Measurements from ENCODE around the gene TMEM37.

The TMEM37 gene

DNA sequence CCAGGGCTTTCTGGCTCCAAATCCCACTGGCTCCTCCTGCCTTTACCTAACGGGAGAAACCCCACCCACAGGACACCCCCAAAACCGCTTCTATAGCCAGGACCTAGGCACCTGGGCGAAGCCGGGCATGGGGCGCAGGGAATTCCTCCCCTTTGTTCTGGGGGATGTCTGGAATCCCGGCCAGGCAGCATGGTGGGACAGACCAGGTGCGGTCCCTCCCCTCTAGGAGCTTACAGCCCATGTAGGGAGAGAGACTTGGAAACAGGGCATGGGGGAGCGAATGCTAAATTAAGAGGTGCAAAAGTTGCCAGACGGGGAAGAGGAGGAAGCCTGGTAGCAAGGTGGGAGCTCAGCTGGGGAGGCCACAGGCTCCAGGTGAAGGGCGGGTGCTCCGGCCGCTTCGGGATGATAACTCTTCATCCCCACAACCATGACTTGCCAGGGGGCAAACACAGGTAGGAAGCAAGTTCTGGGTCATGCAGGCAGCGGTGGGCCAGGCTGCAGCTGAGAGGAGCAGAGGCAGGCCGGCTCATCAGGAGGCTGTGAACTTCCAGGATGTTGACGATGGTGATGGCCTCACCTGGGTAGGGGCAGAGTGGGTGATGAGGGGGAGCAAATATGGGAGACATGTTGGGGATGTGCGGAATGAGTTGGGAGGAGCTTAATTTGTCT is 1.3 kb downstream of the TMEM37 start:
- TF ChIP-seq, protein P1, sequence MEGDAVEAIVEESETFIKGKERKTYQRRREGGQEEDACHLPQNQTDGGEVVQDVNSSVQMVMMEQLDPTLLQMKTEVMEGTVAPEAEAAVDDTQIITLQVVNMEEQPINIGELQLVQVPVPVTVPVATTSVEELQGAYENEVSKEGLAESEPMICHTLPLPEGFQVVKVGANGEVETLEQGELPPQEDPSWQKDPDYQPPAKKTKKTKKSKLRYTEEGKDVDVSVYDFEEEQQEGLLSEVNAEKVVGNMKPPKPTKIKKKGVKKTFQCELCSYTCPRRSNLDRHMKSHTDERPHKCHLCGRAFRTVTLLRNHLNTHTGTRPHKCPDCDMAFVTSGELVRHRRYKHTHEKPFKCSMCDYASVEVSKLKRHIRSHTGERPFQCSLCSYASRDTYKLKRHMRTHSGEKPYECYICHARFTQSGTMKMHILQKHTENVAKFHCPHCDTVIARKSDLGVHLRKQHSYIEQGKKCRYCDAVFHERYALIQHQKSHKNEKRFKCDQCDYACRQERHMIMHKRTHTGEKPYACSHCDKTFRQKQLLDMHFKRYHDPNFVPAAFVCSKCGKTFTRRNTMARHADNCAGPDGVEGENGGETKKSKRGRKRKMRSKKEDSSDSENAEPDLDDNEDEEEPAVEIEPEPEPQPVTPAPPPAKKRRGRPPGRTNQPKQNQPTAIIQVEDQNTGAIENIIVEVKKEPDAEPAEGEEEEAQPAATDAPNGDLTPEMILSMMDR (IDR thresholded peaks at IDR 0.05; ENCODE audit: poor library complexity, severe bottlenecking) = no peak
- H3K36me3 ChIP-seq (ENCODE audit: low read depth) = no peaks in the 10 kb centered on the region

DNA sequence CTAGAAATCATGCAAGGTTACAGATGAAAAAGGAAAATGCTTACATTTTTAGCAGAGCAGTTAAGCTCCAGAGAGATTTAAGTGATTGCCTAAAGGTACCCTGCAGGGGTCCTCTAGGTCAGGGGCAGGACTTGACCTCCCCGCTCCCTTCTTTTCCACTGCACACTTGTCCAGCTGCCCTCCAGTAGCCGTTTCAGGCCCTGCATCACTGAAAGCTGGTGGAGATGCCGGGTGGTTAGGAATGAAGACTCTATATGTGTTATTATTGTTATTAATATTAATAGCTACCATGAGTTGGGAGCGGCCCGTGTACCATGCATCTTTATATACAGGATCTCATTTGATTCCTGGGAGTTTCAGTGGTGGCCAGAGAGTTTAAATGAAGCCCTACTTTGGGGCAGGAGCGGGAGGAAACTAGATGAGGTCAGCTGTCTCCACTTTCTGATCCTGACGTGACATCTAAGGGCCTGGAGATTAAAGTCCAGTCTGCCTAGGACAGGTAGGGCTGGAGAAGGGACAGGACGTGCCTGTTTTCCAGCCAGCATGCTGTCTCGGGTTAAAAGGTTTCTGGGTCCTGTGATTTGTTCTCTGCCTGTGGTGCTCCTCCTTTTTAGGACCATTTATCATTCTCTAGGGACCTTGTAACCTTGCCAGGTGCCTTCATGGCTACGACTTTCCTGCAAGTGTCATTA is 2.1 kb downstream of the TMEM37 start:
- Histone ChIP-seq H3K27me3 (ENCODE audit: insufficient read depth, poor library complexity, severe bottlenecking) (no peaks in the 10 kb centered on the region), H3K9me3 (ENCODE audit: severe bottlenecking) (no peaks in the 10 kb centered on the region), H3K27ac (ENCODE audit: poor library complexity, severe bottlenecking) (no peak overlapping the region), H3K4me3 (ENCODE audit: severe bottlenecking) (no peak overlapping the region), H3K36me3 (ENCODE audit: low read depth) (no peaks in the 10 kb centered on the region), H3K4me1 (ENCODE audit: insufficient read depth, poor library complexity, severe bottlenecking) (peaks cover 3% of the 10 kb centered on the region)
- ATAC-seq (ENCODE audit: low read depth) (no peak), DNase-seq (ENCODE audit: low spot score) (no peak)
- TF ChIP-seq, protein P1 (IDR thresholded peaks at IDR 0.05; ENCODE audit: poor library complexity, severe bottlenecking) = no peak

More for the DNA sequence above, 1.3 kb downstream of the TMEM37 start:
- H3K27ac ChIP-seq (ENCODE audit: poor library complexity, severe bottlenecking) = no peak overlapping the region
- no peaks in the 10 kb centered on the region for H3K27me3 ChIP-seq (ENCODE audit: insufficient read depth, poor library complexity, severe bottlenecking)
- DNase-seq (ENCODE audit: low spot score) (no peak), ATAC-seq (ENCODE audit: low read depth) (no peak)
- H3K9me3 ChIP-seq (ENCODE audit: severe bottlenecking) = no peaks in the 10 kb centered on the region
- H3K4me3 ChIP-seq (ENCODE audit: severe bottlenecking) = no peak overlapping the region
- H3K4me1 ChIP-seq (ENCODE audit: insufficient read depth, poor library complexity, severe bottlenecking) = peaks cover 3% of the 10 kb centered on the region

DNA sequence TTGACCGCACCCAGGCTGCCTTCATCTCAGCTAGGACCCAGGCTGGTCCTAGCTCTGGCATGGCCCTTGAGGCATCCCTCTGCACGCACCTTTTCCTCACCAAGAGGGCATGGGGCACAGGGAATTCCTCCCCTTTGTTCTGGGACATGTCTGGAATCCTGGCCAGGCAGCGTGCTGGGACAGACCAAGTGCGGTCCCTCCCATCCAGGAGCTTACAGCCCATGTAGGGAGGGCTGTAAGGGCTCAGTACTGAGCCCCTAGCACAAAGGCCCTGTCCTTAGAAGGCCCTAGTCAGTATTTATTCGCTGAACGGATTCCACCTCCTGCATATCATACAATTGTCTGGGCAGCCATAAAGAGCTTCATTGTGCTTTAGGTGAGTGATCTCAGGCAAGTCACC is 3.0 kb downstream of the TMEM37 start:
- H3K36me3 ChIP-seq (ENCODE audit: low read depth) = no peaks in the 10 kb centered on the region
- H3K27me3 ChIP-seq (ENCODE audit: insufficient read depth, poor library complexity, severe bottlenecking) = no peaks in the 10 kb centered on the region
- no peak overlapping the region for H3K27ac ChIP-seq (ENCODE audit: poor library complexity, severe bottlenecking)
- H3K4me1 ChIP-seq (ENCODE audit: insufficient read depth, poor library complexity, severe bottlenecking) = peaks cover 3% of the 10 kb centered on the region
- H3K4me3 ChIP-seq (ENCODE audit: severe bottlenecking) = no peak overlapping the region
- TF ChIP-seq, protein P1 (IDR thresholded peaks at IDR 0.05; ENCODE audit: poor library complexity, severe bottlenecking) = no peak
- no peaks in the 10 kb centered on the region for H3K9me3 ChIP-seq (ENCODE audit: severe bottlenecking)
- ATAC-seq (ENCODE audit: low read depth) (no peak), DNase-seq (ENCODE audit: low spot score) (no peak)

DNA sequence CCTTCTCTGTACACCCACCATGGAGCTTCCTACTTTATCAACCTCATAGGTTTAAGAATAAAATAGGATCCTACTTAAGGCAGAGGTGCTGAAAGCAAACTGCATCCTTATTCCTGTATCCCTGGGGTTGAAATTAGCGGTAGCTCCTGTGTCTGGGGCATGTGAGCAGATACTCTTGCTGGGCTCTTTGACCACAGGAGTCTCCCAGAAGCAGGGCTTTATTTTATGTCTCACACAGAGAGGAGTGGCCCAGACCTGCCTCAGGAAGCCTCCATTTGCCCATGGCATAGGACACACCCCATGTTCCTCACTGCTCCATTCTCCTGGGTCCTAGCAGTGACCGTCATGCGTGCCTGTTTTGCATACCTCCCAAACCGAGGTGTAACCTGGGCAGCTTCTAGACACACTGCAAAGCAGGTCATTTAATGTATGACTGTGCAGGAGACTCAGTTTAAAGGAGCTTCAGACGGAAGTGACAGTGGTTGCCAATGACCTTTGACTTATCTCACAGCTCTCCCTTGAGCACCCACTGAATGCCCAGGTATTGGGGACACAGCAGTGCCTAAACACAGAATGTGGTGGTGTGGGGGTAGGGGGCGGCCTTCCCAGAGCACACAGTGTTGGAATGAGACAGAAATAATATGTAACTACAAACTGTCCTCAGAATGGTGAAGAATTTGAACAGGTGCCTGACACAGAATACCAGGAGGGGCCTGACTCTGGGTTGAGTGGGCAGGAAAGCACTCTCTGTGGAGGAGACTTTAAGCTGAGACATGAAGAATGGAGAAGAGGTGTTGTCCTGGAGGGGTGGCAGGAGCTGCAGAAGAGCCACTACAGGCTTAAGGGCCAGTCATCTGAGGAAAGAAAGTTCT is 3.7 kb downstream of the TMEM37 start:
- H3K9me3 ChIP-seq (ENCODE audit: severe bottlenecking) = no peaks in the 10 kb centered on the region
- H3K4me3 ChIP-seq (ENCODE audit: severe bottlenecking) = no peak overlapping the region
- ATAC-seq (ENCODE audit: low read depth) (no peak), DNase-seq (ENCODE audit: low spot score) (no peak)
- TF ChIP-seq, protein P1 (IDR thresholded peaks at IDR 0.05; ENCODE audit: poor library complexity, severe bottlenecking) = no peak
- H3K36me3 ChIP-seq (ENCODE audit: low read depth) = no peaks in the 10 kb centered on the region
- H3K27ac ChIP-seq (ENCODE audit: poor library complexity, severe bottlenecking) = no peak overlapping the region
- H3K4me1 ChIP-seq (ENCODE audit: insufficient read depth, poor library complexity, severe bottlenecking) = peaks cover 3% of the 10 kb centered on the region
- no peaks in the 10 kb centered on the region for H3K27me3 ChIP-seq (ENCODE audit: insufficient read depth, poor library complexity, severe bottlenecking)

Data from RWPE2 (cell line).